SK-N-MC (cell line): ENCODE results near the gene SLC31A1.

Experiments used
- DNase-seq: peaks from one replicate; pipeline ENCODE4 v3.0.0-alpha.2; 2011; ENCODE audit warnings: low read depth, low spot score
- H3K27ac ChIP-seq: fragments of 200-600 bp; sonication (generic); 2 replicates; pipeline ENCODE4 v1.5.1; 2016; ENCODE audit warnings: mixed run types
- H3K36me3 ChIP-seq: fragments of 200-600 bp; sonication (generic); 2 replicates; pipeline ENCODE4 v1.6.1; 2017; ENCODE audit warnings: antibody characterized with exemption, low read length, mixed read lengths; ENCODE audit not compliant: insufficient read depth
- H3K4me3 ChIP-seq: fragments of 200-600 bp; sonication (generic); 2 replicates; pipeline ENCODE4 v1.5.1; 2016
- H3K9ac ChIP-seq: fragments of 200-600 bp; sonication (generic); 2 replicates; pipeline ENCODE4 v1.8.0; 2017; ENCODE audit warnings: mixed run types, mixed read lengths; ENCODE audit not compliant: insufficient read length
- H3K9me3 ChIP-seq: fragments of 200-600 bp; sonication (generic); 2 replicates; pipeline ENCODE4 v1.6.1; 2017; ENCODE audit warnings: low read depth, mild to moderate bottlenecking, antibody characterized with exemption, low read length, moderate library complexity, mixed read lengths
- EZH2 ChIP-seq: fragments of 200-600 bp; sonication (generic); IDR thresholded peaks from one replicate; pipeline ENCODE4 v1.6.1; 2017; ENCODE audit warnings: antibody characterized with exemption
- FOXP2 ChIP-seq: optimal IDR thresholded peaks from 2 replicates; pipeline ENCODE3; 2011; ENCODE audit warnings: mild to moderate bottlenecking, moderate library complexity; ENCODE audit not compliant: insufficient read depth; ENCODE audit errors: extremely low read length, control extremely low read depth
- POLR2AphosphoS5 ChIP-seq: IDR thresholded peaks from 2 replicates; pipeline ENCODE4 v1.6.1; 2012; ENCODE audit warnings: mild to moderate bottlenecking, low read depth, low read length, borderline replicate concordance

The SLC31A1 gene

DNA sequence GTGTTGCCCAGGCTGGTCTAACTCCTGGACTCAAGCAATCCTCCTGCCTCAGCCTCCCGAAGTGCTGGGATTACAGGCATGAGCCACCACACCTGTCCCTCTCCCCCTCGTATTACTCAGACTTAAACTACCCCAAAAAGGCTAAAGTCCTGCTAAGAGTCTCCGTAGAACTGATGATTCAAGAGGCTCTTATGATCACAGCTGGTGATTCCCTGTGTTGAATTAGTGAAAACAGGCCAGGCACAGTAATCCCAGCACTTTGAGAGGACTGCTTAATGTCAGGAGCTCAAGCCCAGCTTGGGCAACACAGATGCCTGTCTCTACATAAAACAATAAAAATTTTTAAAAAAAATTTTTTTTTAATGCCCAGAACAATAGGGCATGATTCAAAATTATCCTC is 44.8 kb downstream of the SLC31A1 start:
- Histone ChIP-seq H3K9me3 (no peaks in the 10 kb centered on the region), H3K27ac (no peak overlapping the region), H3K36me3 (peaks cover 29% of the 10 kb centered on the region), H3K4me3 (no peak overlapping the region), H3K9ac (no peak overlapping the region)
- no peak for DNase-seq
- TF ChIP-seq FOXP2 (no peak), POLR2AphosphoS5 (no peak), EZH2 (no peak)

DNA sequence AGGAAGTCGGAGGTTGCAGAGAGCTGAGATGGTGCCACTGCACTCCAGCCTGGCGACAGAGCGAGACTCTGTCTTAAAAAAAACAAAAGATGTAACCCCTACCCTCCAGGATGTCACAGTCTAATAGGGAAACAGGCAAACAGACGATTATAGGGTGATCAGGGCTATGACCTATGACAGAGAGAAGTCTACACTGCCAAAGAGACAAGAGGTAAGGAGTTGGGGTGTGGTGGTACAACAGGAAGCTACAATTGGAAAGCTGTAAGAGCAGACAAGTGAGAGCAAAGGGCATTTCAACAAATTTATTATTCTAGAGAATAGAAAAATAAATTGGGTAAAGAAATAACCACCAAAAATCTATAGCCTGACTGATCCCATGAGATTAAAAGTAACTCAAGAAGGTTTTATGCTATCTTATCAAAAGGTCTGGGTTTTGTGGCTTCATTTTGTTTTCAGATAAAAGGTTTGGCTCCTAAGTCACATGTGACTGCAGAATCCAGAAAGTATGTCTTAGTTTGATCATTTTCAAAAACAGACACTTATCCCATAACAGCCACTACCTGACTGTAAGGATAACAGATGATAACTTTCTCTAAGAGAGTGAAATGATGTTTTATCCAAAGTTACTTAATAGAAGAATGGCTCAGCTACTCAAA is 46.7 kb downstream of the SLC31A1 start:
- TF ChIP-seq EZH2 (no peak), FOXP2 (no peak), POLR2AphosphoS5 (no peak)
- Histone ChIP-seq H3K9ac (no peak overlapping the region), H3K36me3 (peaks cover 41% of the 10 kb centered on the region), H3K27ac (no peak overlapping the region), H3K9me3 (no peaks in the 10 kb centered on the region), H3K4me3 (no peak overlapping the region)
- no peak for DNase-seq

DNA sequence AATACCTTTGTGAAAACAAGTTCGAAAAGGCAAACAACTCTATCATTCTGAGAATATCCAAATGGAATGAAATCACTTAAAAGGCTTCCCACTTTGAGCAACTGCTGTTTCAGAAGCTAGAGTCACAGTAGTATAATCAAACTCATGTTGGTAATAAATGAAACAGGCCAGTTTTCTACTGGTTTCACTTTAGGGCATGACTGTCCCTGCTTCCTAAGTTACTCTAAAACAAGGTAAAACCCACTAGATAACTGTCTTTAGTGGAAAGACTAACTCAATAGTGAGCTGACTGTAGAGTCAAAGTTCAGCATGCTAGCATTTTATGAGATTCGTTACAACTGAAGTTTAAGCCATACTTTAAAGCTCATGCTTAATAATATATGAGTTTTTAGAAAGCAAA is 48.0 kb downstream of the SLC31A1 start:
- no peak overlapping the region for H3K4me3 ChIP-seq
- H3K9me3 ChIP-seq: no peaks in the 10 kb centered on the region
- no peak overlapping the region for H3K27ac ChIP-seq
- no peak overlapping the region for H3K9ac ChIP-seq
- peaks cover 41% of the 10 kb centered on the region for H3K36me3 ChIP-seq
- no peak for DNase-seq
- TF ChIP-seq EZH2 (no peak), POLR2AphosphoS5 (no peak), FOXP2 (no peak)

DNA sequence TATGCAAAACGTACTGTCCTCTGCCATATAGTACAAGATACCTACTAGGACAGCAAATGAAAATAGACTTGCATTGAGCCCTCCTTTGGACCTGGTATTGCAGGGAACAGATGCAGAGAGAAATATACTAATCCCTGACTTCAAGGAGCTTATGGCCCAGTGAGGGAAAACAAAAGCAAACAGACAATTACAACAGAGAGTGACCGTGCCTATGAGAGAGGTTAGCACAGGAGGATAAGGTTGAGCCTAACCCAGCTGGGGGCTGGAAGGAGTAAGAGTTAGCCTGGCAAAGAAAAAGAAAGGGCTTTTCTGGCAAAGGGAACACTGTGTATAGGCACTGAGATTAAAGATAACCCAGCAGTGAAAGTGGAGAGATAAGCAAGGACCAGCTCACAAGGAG is 48.5 kb downstream of the SLC31A1 start:
- H3K9me3 ChIP-seq: no peaks in the 10 kb centered on the region
- H3K4me3 ChIP-seq: no peak overlapping the region
- DNase-seq: no peak
- no peak overlapping the region for H3K9ac ChIP-seq
- H3K36me3 ChIP-seq: peaks cover 41% of the 10 kb centered on the region
- no peak overlapping the region for H3K27ac ChIP-seq
- TF ChIP-seq POLR2AphosphoS5 (no peak), FOXP2 (no peak), EZH2 (no peak)

DNA sequence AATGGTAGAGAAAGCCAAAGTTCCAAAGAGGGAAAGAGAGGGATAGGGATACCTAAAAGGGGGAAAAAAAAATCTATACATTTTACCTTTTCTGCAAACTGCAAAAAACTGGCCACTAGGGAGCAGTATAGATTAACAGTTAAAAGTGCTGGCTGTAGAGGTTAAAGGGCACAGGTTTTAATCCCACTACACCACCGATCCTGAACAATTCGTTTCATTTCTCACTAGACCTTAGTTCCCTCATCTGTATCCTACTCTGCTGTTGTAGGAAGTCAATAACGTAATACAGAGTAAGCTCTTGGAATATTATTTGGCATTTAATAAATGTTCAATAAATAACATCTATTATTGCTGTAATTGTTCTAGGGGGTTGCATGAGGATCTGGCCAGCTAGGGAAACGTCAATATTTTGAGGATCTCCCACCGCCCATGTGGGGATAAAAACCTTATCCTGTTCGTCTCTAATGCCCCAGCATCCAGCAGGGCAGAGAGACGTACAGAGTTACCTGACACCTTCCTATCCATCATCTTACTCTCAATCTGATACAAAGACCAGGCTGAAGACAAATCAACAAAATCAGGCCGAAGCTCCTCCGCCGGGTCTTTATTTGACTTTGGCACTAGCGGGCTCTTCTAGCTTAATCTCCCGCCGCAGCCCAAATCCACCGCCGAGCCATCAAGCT is 53.3 kb downstream of the SLC31A1 start:
- peak; percentile 40 for DNase-seq
- Histone ChIP-seq H3K4me3 (peak overlapping the region; percentile 94), H3K9ac (peak overlapping the region; percentile 94), H3K27ac (peak overlapping the region; percentile 22; the same call in 1 of the 2 replicates), H3K36me3 (peaks cover 59% of the 10 kb centered on the region), H3K9me3 (no peaks in the 10 kb centered on the region)
- no peak for TF ChIP-seq POLR2AphosphoS5
- TF ChIP-seq EZH2: no peak
- TF ChIP-seq FOXP2: no peak

DNA sequence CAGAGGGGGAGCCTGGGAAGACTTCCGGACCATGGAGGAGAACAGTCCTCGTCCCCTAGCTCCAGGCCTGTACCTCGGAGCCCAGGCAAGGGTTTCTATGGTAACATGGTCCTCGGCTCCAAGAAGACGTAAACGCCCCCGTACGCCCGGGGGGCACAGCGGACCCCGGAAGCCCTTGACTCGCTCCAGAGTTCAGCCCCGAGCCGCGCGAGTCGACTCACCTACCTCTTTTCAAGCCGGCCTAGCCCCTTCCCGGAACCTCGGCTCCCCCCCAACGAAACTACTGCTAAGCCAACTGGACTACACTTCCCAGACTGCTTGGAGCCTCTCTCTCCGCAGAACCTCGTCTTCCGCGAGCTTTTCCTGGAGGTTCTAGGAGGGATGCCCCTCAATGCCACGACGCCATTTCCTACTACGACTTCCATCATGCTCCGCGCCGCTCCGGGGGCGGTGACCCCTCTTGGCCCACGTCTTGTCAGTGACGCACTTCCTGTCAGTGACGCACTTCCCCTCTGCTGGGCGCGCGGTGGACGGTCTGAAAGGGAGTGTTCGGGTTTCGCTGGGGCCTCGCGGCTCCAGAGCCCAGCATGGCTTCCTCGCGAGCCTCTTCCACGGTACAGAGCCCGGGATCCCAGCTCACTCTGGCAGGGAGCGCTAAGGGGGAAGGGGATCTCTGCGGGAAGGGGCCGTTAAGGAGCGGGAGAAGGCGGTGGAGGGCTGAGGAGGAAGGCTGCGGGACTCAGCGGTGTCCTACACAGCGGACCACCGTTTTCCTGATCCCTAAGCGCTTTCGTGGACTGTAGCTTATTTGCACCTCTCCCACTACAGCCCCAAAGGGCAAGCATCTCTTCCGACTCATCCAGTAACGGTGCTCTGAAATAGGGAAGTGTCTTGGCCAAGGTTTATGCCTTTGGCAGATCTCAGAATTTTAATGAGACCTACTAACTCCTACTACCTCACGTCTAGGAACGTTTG is 54.1 kb downstream of the SLC31A1 start, which contains the start of the genes CDC26 and PRPF4:
TSS of gene CDC26 (minus strand) at position 416 of the 975 bp plus-strand sequence. CDS start 3,065 bp downstream, outside the sequence.
TSS of gene PRPF4 (plus strand) at position 502 of the 975 bp plus-strand sequence. CDS start at position 588, 86 bp downstream.
- peak within 1 kb of the TSS; percentile 94 for H3K9ac ChIP-seq
- peaks cover 61% of the 10 kb centered on the region for H3K36me3 ChIP-seq
- TF ChIP-seq FOXP2: peak; percentile 85
- TF ChIP-seq POLR2AphosphoS5: peak; percentile 99
- no peak for TF ChIP-seq EZH2
- H3K4me3 ChIP-seq: peak within 1 kb of the TSS; percentile 94
- H3K27ac ChIP-seq: peak within 1 kb of the TSS; percentile 22
- no peaks in the 10 kb centered on the region for H3K9me3 ChIP-seq
- DNase-seq: peak; percentile 94

DNA sequence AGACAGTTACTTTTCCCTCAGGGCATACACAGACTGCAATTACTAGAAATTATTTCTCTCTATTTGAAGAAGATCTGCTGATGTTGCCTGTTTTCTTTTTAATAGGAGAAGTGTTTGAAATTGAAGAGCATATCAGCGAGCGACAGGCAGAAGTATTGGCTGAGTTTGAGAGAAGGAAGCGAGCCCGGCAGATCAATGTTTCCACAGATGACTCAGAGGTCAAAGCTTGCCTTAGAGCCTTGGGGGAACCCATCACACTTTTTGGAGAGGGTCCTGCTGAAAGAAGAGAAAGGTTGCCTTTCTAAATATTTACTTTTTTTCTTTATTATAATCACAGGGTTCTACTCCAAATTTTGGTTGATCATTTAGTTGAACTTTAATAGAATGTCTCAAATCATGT is 57.5 kb downstream of the SLC31A1 start:
- H3K9me3 ChIP-seq: no peaks in the 10 kb centered on the region
- no peak overlapping the region for H3K4me3 ChIP-seq
- 0 out of 2 replicates have a peak overlapping the region, but pooled peaks have one; percentile 28 for H3K27ac ChIP-seq
- no peak for DNase-seq
- H3K36me3 ChIP-seq: peaks cover 70% of the 10 kb centered on the region
- H3K9ac ChIP-seq: no peak overlapping the region
- TF ChIP-seq EZH2 (no peak), FOXP2 (no peak), POLR2AphosphoS5 (no peak)

DNA sequence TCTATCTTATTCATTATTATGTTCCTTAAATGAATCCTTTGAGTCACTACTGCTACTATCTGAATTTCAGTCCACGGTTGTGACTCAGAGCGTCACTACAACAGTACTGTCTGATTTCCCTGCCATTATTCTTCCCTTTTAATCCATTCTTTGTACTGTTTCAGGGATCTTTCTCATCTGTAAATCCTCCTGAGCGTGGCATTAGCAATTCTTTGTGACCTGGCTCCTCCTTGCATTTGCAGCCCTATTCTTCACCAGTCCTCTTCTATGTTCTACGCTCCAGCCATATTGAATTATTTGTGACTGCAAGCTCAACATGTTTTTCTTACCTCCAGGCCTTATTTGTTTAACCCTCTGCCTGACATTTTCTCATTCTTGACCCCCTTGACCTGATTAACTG is 60.0 kb downstream of the SLC31A1 start:
- DNase-seq: no peak
- Histone ChIP-seq H3K9me3 (no peaks in the 10 kb centered on the region), H3K27ac (no peak overlapping the region), H3K36me3 (peaks cover 92% of the 10 kb centered on the region), H3K4me3 (no peak overlapping the region), H3K9ac (no peak overlapping the region)
- no peak for TF ChIP-seq POLR2AphosphoS5
- no peak for TF ChIP-seq FOXP2
- TF ChIP-seq EZH2: no peak
